ENCODE measurements around the gene KIF5C.

Gene KIF5C

DNA sequence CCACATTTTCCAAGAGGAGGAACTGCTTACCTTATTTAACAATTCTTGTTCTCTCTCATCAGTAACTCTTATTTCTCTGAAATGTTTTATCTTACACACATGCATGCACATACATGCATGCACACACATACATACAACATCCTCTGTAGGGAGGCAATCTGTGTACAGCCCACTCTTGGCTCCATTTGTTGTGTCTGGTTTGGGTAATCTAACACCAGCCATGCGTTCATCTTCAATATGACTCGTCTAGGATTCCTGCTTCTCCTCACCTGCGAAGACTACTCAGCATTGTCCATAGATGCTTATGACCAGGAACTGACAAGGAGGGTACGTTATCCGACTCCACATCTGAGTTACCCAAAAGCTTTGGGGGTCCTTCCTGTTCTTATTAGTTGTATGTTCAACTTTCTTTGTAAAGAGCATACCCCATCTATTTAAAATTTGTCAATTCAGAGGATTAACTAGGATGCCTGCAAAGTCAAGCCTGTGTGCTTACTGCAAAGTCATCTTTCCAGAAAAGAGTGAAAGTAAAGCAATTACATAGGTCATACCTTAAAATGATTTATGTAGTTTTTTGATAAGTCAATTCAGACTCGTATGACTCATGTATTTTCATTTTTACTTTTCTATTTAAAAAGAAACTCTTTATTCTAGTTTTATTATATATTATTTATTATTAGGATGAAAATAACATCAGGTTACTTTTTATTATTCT, 181.7 kb downstream of the KIF5C start:
- no peak for DNase-seq

DNA sequence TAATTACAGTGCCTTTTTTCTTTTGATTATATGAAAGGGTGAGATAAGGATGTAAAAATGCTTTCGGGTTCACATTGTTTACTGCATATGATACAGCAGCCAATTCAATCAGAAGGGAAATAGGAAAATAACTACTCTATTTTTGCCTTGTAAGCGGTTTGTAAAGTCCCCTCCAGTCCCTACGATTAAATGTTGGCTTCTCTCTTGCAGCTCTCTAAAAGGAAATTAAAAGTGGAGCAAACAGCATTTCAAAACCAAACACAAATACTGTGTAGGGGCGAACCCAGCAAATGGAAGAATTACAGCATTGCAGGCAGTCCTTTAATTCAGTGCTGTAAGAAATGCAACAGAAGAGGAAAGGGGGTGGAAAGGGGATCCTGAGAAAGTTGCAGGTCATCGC, 182.4 kb downstream of the KIF5C start:
- DNase-seq: no peak

DNA sequence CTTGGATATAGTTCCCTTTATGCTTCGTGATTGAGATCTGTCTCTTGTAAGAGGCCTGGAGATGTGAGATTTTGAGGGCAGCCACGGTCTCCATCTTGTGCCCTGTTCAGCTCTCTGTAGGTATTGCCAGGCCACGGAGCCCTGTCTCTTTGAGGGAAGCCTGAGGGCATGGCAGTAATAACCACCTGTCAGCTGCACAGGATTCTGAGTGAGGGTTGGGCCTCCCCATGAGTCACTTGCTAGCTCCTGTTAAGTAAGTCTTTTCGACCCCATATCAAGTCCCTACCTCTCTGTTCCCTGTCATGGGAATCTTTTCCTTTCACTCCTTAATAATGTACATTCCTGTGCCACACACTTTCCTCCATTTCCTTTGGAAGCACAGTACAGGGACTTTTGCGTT, 183.9 kb downstream of the KIF5C start:
- DNase-seq: no peak

DNA sequence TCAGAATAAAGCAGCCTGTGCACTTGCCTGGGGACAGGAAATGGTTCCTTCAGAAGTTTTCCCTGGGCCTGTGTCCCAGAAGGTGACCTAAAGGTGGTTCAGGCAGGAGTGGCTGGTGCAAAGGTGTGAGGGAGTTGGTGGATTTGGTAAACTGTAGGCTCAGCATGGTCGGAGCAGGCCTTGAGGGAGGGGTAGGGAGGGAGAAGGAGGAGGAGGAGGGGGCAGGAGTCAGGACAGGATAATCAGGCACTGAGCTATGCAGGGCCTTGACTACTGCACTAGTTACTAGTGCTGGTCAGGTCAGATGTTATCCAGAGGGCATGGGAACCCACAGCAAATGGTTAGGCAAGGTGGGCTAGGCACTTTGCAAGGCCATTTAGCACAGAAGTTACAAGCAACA, 184.8 kb downstream of the KIF5C start:
- no peak for DNase-seq

DNA sequence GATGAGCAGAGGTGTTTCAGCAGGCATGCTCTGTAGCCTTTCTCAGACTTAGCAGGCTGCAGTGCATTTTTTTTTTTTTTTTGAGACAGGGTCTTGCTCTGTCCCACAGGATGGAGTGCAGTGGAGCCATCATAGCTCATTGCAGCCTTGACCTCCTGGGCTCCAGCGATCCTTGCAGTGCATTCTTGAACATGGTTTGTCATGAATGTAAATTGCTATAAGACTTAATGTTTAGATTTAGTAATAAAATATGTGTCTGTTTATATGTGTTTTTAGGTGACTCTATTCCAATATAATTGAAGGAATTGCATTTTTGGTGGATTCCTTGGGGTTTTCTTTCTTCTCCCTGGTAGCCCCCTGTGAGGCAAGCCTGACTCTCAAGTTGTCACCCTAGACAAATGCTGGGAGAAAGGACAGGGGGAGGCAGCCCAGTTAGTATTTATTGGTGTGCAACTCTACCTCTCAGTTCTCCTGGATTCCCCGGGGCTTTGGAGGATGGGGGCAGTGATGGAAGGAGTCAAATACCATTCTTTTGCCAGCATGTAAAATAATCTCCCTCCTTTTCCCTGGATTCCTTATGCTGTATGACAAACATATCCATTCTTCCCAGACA, 186.2 kb downstream of the KIF5C start:
- no peak for DNase-seq

DNA sequence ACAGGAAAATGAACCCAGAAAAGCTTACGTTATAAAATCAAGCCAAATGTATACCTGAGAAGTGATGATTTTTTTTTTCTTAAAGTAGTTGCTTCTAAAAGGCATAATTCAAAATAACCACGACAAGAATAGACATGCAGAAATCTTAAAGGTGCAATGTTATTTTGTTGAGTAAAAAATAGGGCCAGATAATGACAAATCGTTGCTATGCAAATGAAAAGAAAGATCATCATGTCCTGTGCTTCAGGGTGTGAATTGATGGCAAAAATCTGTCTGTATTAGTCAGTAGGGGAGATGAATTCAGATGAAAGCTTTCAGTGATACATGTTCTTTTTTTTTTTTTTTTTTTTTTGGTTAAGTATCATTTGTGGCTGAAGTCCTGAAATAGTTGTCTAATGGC, 187.5 kb downstream of the KIF5C start:
- no peak for DNase-seq

DNA sequence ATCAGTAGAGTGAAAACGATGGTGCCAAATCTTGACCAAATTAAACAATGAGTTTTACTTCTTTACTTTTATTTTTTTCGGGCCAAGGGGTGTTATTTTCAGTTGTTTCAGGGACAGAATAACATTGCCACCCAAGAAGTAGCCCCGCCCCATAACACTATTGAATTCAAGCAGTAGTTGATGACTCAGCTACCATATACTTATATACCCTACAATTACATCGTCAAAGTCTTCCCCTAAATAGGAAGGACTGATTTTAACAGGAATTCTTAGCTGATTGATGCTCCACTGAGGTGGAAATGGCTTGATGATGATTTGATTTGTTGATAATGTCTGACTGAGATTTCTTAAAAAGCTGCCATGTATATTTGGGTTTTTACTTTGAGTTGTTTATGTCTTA, 188.2 kb downstream of the KIF5C start:
- DNase-seq: no peak

DNA sequence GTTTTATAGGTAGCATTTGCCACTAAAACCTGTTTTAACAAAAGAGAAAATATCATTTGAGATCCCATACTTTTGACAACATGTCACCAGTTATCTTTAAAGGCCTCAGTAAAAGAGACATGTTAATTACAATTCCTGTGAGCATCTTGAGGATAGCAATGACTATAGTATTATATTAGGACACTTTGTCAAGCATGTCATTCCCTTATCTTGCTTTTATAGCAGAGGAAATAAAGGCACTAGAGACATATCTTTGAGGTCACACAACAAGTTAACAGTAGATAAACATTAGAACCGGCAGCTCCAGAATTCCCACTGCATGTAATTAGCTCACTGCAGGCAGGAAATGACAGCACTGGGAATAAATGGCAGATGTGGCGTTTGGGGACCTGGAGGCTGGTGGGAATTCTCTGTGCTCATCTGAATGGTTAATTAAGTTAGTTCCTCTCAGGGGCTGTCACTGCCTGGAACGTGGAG, 189.4 kb downstream of the KIF5C start:
- no peak for DNase-seq

DNA sequence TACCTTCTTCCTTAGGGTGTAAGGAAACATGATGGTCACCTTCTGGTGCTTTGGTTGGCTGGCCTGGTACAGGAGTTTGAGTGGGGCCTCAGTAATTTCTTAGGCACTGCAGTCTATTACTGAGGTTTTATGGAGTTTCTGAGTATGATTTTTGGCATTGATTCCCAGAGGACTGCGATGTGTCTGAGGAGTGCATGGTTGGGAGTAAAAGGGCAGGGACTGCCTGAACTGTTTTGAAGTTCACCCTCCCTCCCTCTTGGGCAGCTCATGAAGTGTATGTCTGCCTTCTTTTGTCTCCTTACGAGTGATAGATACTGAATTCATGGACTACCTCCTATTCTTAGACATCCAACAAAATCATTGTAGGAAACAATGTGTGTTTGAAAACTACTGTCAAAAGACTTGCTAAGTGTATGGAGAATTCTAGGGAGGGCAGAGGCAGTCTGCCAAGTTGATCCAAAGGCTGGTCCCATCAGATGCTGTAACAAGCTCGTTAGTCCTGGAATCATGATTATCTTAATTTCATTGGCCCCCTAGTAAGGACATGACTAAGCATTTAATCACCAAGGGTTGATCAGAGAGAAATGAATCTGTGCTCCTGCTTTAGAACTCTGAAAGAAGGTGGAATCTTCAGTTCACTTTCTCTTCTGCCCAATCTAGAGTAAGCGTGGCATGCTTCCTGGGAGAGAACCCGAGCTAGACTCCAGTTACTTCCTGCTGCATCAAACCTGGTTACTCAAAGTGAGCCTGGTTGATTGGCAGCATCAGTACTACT, 190.0 kb downstream of the KIF5C start:
- DNase-seq: no peak

DNA sequence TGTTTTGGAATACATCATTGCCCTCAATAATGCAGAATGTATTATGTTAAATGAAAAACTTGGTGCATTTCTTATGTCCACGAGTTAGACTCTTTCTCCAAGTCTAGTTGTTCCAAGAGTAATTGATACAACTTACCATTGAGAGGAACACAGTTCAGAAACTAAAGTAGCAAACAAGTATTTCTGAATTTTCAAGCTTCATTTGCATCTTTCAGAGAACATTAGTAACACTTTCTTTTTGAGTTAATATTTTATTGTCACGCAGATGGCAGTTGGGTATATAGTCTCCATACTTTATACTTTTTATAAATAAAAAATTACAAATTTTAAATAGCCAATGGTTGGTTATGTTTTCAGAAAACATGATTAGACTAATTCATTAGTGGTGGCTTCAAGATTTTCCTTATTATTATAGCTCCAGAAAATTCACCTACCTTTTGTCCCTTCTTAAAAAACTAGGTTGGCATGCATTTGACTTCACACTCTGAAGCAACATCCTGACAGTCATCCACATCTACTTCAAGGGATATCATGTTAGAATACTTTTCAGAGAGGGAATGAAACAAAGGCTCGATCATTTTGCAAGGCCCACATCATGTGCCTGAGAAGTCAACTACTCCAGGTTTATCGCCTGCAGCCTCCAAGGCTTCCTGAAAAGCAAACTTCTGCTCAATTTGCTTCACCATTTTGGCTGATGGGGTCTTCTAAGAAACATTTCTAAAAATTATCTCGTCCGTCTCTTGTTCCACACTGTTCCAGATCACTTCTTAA, 193.4 kb downstream of the KIF5C start:
- no peak for DNase-seq

DNA sequence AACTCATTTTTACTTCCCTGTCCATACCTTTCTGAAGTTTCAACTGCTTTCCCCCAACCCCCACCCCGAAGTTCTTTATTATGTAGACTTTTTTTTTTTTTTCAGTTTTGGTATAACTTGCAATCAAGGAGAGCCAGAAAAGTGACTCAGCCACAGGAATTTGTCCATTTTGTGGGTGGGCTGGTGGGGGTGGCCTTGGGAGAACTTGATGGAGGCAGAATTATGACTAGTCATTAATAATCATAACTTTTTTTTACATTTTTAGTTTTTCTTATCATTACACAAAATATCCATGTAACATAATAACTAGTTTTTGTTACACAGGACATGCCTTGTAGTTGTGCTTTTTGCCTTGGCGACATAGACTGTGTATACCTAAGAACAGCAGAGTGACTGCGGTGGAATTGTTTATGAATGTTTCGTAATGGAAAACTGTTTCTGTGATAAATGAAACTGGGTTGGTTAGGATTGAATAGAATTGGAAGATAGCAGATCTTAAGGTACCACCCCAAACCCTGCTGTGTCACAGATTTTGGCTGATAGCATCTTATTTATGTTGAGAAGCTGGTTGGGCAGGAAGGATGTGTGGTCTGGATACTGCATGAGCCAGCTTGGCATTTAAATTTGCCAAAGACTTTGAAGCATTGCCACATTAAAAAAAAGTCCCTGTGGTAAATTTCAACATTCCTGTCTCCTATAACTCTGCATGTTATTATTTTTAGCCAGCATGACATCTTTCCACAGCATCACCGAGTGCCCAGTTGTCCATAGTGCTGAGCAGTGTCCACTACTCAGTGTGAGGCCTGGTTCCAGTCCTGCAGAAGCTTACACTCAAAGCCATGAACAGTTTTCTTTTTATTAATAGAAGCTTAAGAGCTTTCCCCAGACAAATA, 194.2 kb downstream of the KIF5C start:
- no peak for DNase-seq

DNA sequence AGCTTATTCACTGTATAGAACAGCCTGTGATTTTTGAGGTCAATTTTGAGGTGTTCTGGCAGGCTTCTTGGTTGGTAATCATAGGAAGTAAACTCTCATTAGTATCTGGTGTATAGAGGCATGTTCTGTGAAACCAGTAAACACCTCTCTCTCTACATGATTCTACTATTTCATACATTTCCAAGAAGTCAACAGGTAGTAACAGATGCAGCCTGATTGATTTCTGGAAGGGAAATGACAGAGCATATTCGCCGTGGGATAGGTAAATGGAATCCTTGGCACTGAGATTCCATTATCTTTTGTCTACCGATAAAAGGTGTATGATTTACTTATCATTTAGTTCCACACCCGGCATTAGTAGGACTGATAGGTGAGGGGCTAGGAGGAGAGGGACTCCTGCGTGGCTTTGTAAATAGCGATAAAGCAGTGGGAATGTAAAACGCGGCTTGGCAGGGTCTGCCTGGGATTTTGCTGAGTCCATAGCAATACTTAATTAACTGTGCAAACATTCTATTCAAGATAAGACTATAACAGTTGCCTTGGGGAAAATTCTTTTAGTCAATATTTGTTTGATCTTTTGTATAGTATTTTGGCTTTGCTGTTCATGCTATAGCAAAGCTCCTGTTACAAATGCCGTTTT, 195.8 kb downstream of the KIF5C start:
- DNase-seq: no peak

DNA sequence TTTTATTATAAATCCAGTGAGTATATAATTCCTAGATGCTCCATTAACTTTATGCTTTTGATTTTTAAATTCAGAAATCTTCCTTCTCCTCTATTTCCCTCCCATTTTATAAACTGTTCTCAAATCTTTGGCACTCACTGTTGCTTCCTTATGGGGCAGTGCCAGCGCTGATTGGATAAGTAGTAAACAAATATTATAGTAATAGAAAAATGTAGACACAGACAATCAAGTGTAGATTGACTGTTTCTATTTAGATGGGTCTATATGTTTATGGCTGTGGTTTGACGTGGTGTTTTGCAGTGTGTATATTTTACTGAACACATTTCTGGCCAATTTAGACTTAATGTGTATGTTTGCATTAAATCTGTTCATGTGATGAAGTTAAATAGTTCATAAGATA, 200.1 kb downstream of the KIF5C start:
- DNase-seq: no peak

DNA sequence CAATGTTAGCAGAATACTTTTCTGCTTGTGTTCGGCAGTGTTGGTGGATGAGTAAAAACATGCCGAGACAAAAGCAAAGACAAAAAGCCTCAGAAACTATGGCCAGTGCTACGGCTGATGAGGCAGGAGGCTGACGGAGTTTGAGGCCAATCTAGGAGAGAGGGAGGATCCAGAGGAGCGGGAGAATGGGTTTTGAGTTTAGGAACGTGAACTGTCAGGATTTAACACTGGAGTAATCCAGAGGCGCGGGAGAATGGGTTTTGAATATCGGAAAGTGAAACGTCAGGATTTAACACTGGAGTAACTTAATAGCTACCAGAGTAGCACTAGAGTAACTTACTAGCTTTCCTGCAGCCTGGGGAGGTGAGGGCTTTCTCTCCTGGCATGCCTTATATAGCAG, 200.8 kb downstream of the KIF5C start:
- no peak for DNase-seq

Measured in midbrain (tissue), 1 donor.